ENCODE data around the gene BNC2.

The BNC2 gene

DNA sequence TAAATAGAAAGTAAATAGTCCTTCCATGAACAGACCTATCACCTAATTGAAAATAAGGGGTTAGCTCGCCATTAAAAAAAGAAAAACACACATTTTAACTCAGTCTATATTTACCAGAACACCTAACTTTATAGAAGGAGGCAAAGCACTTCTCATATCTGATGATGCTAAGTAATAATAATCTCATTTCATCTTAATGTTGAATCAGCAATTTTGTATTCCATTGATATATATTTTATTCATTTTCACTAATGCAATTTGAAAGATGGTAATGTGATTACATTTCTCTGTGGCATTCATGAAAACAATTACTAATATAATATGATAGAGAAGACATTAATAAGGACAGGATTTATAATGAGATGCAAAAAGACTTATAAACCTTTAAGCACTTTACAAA lies 276.7 kb downstream of the BNC2 start:
- no peak overlapping the region for H3K9ac ChIP-seq (ENCODE audit: low read length)
- no peaks in the 10 kb centered on the region for H3K36me3 ChIP-seq (ENCODE audit: control insufficient read depth, insufficient read depth, low read length)

DNA sequence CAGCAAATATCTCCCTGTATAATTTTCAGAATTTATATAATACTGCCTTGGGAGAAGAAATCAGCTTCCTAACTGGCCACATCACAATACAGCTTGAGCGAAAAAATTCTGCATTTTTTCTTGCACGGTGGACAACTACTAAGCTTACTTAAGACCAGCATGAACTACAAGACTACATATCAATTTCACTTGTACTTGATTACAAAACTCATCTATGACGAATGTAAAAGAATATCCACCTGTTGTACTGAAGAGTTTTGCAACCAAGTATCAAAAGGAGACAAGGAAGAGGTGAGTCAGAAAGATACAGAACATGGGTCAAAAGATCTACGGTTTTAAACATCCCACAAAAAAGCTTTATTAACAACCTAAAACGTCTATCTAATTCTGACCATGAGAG lies 279.4 kb downstream of the BNC2 start:
- H3K27me3 ChIP-seq (ENCODE audit: control insufficient read depth, insufficient read depth, low read length), result no peaks in the 10 kb centered on the region
- no peaks in the 10 kb centered on the region for H3K4me1 ChIP-seq (ENCODE audit: control insufficient read depth, insufficient read depth, low read length)
- H3K9ac ChIP-seq (ENCODE audit: low read length), result no peak overlapping the region
- H3K9me3 ChIP-seq (ENCODE audit: control insufficient read depth, low read length), result no peaks in the 10 kb centered on the region
- no peak overlapping the region for H3K4me3 ChIP-seq (ENCODE audit: low read length)
- no peaks in the 10 kb centered on the region for H3K36me3 ChIP-seq (ENCODE audit: control insufficient read depth, insufficient read depth, low read length)

More for the DNA sequence above, 276.7 kb downstream of the BNC2 start:
- H3K9me3 ChIP-seq (ENCODE audit: control insufficient read depth, low read length), result no peaks in the 10 kb centered on the region
- no peak overlapping the region for H3K4me3 ChIP-seq (ENCODE audit: low read length)
- no peaks in the 10 kb centered on the region for H3K27me3 ChIP-seq (ENCODE audit: control insufficient read depth, insufficient read depth, low read length)
- H3K4me1 ChIP-seq (ENCODE audit: control insufficient read depth, insufficient read depth, low read length), result no peaks in the 10 kb centered on the region

DNA sequence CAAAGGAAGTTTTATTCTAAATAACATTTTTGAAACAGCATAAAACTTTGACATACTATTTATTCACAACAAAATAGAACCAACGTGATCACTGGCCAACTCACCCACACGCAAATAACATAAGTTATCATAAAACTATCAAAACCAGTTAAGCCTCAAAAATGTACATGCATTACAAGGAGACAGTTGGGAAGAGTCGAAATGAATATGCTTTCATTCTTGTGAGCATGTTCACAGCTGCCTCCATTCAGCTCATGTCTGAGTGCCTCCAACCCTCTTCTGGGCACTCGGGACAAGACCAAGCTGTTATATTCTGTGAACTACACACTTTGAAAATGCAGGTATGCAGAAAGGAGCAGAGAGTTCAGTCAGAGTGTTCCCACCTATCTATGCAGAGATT lies 284.9 kb downstream of the BNC2 start:
- no peaks in the 10 kb centered on the region for H3K9me3 ChIP-seq (ENCODE audit: control insufficient read depth, low read length)
- H3K36me3 ChIP-seq (ENCODE audit: control insufficient read depth, insufficient read depth, low read length), result no peaks in the 10 kb centered on the region
- H3K4me3 ChIP-seq (ENCODE audit: low read length), result no peak overlapping the region
- no peaks in the 10 kb centered on the region for H3K4me1 ChIP-seq (ENCODE audit: control insufficient read depth, insufficient read depth, low read length)
- H3K9ac ChIP-seq (ENCODE audit: low read length), result no peak overlapping the region
- H3K27me3 ChIP-seq (ENCODE audit: control insufficient read depth, insufficient read depth, low read length), result no peaks in the 10 kb centered on the region

DNA sequence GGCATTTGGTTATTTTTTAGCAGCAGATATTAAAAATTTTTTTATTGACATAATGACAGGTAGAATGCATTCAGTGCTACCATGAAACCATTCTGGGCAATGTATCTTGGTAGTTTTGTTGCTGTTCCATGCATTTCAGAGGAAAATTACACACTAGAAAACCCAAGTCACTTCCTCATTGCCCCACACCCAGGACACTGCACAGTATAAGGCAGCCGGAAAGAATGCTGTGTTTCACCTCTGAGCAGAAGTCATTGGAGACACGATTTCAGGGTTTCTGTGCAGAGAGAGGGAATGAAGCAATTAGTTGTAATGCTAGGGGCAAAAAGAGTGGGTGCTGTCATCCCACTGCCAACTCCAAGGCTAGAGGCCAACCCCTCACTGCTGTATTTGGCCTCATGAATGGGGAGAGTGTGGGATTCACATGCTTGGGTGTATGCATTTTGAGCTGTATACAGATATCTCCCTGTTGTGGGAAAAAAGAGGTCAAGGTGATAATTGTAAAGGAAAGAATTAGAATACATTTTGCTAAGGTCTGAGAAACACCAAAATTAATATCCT lies 290.5 kb downstream of the BNC2 start:
- Histone ChIP-seq H3K9ac (ENCODE audit: low read length) (no peak overlapping the region), H3K36me3 (ENCODE audit: control insufficient read depth, insufficient read depth, low read length) (no peaks in the 10 kb centered on the region), H3K4me3 (ENCODE audit: low read length) (no peak overlapping the region), H3K27me3 (ENCODE audit: control insufficient read depth, insufficient read depth, low read length) (no peaks in the 10 kb centered on the region), H3K4me1 (ENCODE audit: control insufficient read depth, insufficient read depth, low read length) (no peaks in the 10 kb centered on the region), H3K9me3 (ENCODE audit: control insufficient read depth, low read length) (no peaks in the 10 kb centered on the region)

DNA sequence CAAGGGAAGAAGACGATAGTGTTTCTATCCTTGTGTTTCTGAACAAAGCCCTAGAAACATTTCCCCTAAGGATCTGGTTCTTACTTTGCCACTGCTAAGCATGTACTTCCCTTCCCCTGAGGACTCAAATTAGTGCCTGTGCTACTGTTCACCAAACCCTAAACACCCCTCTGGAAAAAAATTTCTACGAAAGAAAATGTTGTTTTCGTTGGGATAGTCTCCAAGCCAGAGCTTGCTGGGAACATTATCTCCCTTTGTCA lies 294.6 kb downstream of the BNC2 start:
- no peaks in the 10 kb centered on the region for H3K9me3 ChIP-seq (ENCODE audit: control insufficient read depth, low read length)
- no peak overlapping the region for H3K9ac ChIP-seq (ENCODE audit: low read length)
- H3K4me1 ChIP-seq (ENCODE audit: control insufficient read depth, insufficient read depth, low read length), result peaks cover 5% of the 10 kb centered on the region
- H3K36me3 ChIP-seq (ENCODE audit: control insufficient read depth, insufficient read depth, low read length), result no peaks in the 10 kb centered on the region
- no peak overlapping the region for H3K4me3 ChIP-seq (ENCODE audit: low read length)
- no peaks in the 10 kb centered on the region for H3K27me3 ChIP-seq (ENCODE audit: control insufficient read depth, insufficient read depth, low read length)

DNA sequence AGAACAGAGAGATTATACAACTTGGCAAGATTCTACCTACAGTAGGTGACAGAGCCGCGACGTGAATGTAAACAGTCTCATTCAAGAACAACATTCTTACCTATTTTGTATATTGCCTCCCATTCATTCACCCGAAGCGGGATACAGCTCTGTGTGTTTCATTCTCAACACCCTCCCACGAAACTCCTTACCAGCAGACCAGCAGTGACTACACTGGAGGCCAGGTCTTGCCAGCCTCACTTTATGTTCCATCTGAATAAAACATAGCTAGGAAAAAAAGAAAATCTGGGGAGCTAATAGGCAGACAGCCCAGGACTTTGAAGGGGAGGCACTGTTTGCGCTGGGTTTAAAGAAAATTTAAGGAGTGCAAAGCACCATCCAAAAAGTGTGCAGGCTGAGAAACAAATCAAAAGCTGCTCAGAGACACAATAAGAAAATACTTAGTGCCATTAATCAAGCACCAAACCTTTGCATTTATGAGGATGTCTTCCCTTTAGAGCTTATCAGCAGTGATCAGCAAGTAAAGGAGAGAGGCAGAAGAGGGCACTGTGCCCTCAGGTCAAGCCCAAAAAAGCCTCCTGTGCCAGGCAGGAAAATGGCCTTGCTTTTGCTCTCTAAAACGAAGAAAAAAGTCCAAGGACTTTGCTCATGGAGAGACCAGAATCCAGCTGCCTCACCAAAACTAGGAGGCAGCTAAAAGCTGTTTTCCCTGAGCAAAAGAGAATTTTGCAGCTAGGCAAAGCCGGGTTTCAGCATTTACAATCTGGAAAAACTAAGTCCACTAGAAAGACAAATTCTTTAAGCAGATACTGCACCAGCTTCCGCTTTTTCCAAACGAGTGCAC lies 295.1 kb downstream of the BNC2 start:
- Histone ChIP-seq H3K4me3 (ENCODE audit: low read length) (no peak overlapping the region), H3K27me3 (ENCODE audit: control insufficient read depth, insufficient read depth, low read length) (no peaks in the 10 kb centered on the region), H3K36me3 (ENCODE audit: control insufficient read depth, insufficient read depth, low read length) (no peaks in the 10 kb centered on the region), H3K9ac (ENCODE audit: low read length) (no peak overlapping the region), H3K4me1 (ENCODE audit: control insufficient read depth, insufficient read depth, low read length) (peaks cover 5% of the 10 kb centered on the region), H3K9me3 (ENCODE audit: control insufficient read depth, low read length) (no peaks in the 10 kb centered on the region)

DNA sequence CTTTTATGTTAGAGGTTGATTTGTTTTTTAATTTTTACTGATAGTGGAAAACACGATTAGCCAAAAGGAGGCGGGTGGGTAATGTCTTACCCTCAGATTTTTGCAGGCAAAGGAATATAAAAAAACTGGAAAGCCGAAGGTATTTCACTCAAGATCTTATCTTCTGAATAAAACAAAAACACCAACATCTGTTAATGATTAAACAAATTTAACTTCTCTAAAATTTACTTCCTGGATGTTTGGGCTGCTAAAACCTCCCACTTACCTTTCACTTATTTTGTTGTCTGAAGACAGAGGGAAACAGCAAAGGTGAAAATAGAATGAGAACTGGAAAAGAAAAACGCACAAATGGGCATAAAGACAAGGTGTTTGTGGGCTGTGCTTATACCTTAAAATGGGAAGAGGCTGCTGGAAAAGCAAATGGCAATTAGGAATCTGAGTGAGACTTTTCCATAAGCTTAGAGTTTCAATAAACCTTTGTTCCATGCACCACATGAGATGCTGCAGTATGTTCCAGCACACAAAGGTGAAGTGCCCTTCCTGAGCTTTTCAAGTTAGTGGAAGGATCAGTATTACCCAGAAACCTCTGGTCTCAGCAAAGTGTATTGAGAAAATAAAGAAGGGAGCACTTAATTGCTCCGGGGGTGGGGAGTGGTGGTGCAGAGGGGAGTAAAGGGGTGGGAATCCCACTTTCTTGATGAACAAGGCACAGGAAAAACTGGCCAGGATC lies 298.3 kb downstream of the BNC2 start:
- no peaks in the 10 kb centered on the region for H3K9me3 ChIP-seq (ENCODE audit: control insufficient read depth, low read length)
- H3K36me3 ChIP-seq (ENCODE audit: control insufficient read depth, insufficient read depth, low read length), result no peaks in the 10 kb centered on the region
- peaks cover 5% of the 10 kb centered on the region for H3K4me1 ChIP-seq (ENCODE audit: control insufficient read depth, insufficient read depth, low read length)
- H3K27me3 ChIP-seq (ENCODE audit: control insufficient read depth, insufficient read depth, low read length), result no peaks in the 10 kb centered on the region
- no peak overlapping the region for H3K9ac ChIP-seq (ENCODE audit: low read length)
- no peak overlapping the region for H3K4me3 ChIP-seq (ENCODE audit: low read length)

DNA sequence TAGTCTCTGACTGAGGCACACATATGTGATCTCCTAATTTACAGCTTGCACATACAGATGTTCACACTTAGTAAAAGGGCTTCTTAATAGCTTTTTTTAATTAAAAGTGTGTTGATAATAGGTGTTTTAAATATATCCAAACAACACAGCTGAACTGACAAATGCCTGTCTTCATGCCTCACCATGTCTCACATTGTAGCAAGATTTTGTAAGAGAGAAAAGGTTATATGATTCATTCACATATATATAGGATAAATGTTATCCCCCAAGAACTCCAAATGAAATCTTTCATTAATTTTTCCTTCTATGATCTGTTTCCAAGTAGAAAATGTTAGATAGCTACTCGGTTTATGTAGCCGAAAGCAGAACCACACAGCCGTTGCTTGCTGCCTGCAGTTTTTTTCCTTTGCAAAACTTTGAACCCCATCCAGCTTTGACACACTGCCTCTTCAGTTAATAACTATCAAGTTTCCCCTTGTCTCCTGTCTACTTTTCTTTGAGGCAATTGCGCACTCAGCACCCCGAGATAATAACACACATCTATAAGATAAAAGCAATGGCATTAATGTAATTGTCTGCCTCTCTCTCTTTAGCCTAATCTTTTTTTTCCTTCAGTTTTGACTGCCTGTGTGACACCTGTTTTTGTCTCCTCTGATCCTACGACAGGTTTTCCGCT lies 299.2 kb downstream of the BNC2 start:
- no peaks in the 10 kb centered on the region for H3K27me3 ChIP-seq (ENCODE audit: control insufficient read depth, insufficient read depth, low read length)
- peaks cover 5% of the 10 kb centered on the region for H3K4me1 ChIP-seq (ENCODE audit: control insufficient read depth, insufficient read depth, low read length)
- no peaks in the 10 kb centered on the region for H3K9me3 ChIP-seq (ENCODE audit: control insufficient read depth, low read length)
- no peak overlapping the region for H3K4me3 ChIP-seq (ENCODE audit: low read length)
- no peaks in the 10 kb centered on the region for H3K36me3 ChIP-seq (ENCODE audit: control insufficient read depth, insufficient read depth, low read length)
- H3K9ac ChIP-seq (ENCODE audit: low read length), result no peak overlapping the region

DNA sequence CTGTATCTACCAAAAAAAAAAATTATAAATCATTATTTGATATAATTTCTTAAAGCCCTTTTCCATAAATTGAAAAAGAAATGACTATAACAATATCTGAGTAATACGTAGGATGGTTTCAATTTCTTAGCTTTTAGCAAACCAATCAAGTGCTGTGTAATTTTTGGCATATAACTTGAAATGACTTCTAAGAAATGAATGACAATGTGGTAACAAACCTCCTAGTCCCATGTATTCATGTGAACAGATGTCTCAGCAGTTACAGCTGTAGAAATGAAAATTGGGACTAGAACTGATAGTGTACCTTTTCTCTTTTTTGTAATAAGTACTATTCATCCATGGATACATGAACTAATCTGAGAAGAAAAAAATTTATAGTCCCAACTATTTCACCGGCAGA lies 307.0 kb downstream of the BNC2 start:
- no peaks in the 10 kb centered on the region for H3K9me3 ChIP-seq (ENCODE audit: control insufficient read depth, low read length)
- no peak overlapping the region for H3K9ac ChIP-seq (ENCODE audit: low read length)
- H3K4me1 ChIP-seq (ENCODE audit: control insufficient read depth, insufficient read depth, low read length), result no peaks in the 10 kb centered on the region
- H3K36me3 ChIP-seq (ENCODE audit: control insufficient read depth, insufficient read depth, low read length), result no peaks in the 10 kb centered on the region
- no peaks in the 10 kb centered on the region for H3K27me3 ChIP-seq (ENCODE audit: control insufficient read depth, insufficient read depth, low read length)
- no peak overlapping the region for H3K4me3 ChIP-seq (ENCODE audit: low read length)

DNA sequence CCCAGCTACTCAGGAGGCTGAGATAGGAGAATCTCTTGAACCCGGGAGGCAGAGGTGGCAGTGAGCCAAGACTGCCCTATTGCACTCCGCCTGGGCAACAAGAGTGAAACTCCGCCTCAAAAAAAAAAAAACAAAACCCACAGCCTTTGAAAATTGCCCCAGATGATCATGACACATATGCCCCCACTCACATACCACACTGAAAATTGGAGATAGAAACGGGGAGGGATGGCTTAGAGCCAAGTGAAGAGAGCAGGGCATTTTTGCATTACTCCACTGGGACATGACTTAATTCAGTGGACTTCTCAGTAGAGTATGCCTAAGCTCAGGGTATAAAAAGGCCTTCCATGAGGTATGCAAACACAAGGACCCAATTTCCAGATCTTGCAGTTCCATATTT lies 309.3 kb downstream of the BNC2 start:
- H3K27me3 ChIP-seq (ENCODE audit: control insufficient read depth, insufficient read depth, low read length), result no peaks in the 10 kb centered on the region
- no peaks in the 10 kb centered on the region for H3K4me1 ChIP-seq (ENCODE audit: control insufficient read depth, insufficient read depth, low read length)
- no peak overlapping the region for H3K9ac ChIP-seq (ENCODE audit: low read length)
- H3K36me3 ChIP-seq (ENCODE audit: control insufficient read depth, insufficient read depth, low read length), result no peaks in the 10 kb centered on the region
- no peaks in the 10 kb centered on the region for H3K9me3 ChIP-seq (ENCODE audit: control insufficient read depth, low read length)
- H3K4me3 ChIP-seq (ENCODE audit: low read length), result no peak overlapping the region

DNA sequence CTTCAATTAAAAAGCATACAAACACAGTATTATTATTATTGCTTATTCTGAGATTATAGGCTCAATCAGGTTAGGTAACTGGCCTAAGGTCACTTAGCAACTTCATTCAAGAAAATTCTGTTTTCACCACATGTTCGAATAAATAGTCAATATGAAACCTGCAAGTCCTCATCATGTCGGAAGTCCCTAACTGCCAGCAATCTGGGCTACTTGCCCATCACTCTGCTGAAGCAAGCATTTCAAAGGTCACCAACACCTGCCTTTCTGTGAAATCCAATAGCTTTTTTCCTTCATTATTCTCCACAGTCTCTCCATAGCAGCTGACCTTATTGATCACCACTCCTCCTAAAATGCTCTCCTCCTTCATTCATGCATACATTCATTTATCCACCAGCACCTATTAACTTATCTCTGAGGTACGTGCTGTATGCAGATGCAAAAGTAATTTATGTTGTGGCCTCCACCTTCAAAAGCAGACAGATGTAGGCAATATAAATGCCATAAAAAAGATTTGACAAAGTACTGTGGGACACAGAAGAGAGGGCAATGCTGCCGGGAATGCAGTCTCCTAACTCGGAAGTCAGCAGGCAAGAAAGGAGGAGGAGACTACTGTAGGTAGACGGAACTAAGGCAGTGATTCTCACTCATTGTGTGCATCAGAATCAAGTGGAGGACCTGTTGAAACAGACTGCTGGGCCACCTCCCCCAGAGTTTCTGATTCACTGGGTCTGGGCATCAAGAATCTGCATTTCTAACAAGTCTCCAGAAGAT lies 310.9 kb downstream of the BNC2 start:
- Histone ChIP-seq H3K9me3 (ENCODE audit: control insufficient read depth, low read length) (no peaks in the 10 kb centered on the region), H3K9ac (ENCODE audit: low read length) (no peak overlapping the region), H3K36me3 (ENCODE audit: control insufficient read depth, insufficient read depth, low read length) (no peaks in the 10 kb centered on the region), H3K27me3 (ENCODE audit: control insufficient read depth, insufficient read depth, low read length) (no peaks in the 10 kb centered on the region), H3K4me3 (ENCODE audit: low read length) (no peak overlapping the region), H3K4me1 (ENCODE audit: control insufficient read depth, insufficient read depth, low read length) (peaks cover under 1% of the 10 kb centered on the region)

Measured in mucosa of stomach (tissue), 1 donor.